K562 (cell line): ENCODE results near the gene UBXN11. TPM values are rescaled to one million over a fixed set of nuclear protein-coding genes. Genes with fewer than 3 reads are reported as not detected.

Experiments used
- ARID3A ChIP-seq: IDR thresholded peaks from 2 replicates; pipeline ENCODE4 v1.6.1; 2012; ENCODE audit warnings: low read depth, low read length, improper control_type of control experiment, borderline replicate concordance
- CBX2 ChIP-seq: fragments of 200-600 bp; sonication (generic); IDR thresholded peaks from one replicate; pipeline ENCODE4 v1.6.1; 2012; ENCODE audit warnings: mild to moderate bottlenecking, low read length, inconsistent platforms; ENCODE audit not compliant: insufficient read depth, poor library complexity, severe bottlenecking
- DPF2 ChIP-seq: fragments of 450-650 bp; IDR thresholded peaks from 2 replicates; pipeline ENCODE4 v1.6.1; 2016
- E2F1 ChIP-seq: sonication (generic); formaldehyde crosslinking; IDR thresholded peaks from 2 replicates; pipeline ENCODE4 v1.8.1; 2023; ENCODE audit warnings: mild to moderate bottlenecking, missing genetic modification reagents, moderate library complexity
- EP300 ChIP-seq: IDR thresholded peaks from 2 replicates; pipeline ENCODE4 v1.6.1; 2012; ENCODE audit warnings: low read length, improper control_type of control experiment
- MED1 ChIP-seq: sonication (generic); formaldehyde crosslinking; IDR thresholded peaks from 2 replicates; pipeline ENCODE4 v1.8.1; 2023; ENCODE audit warnings: missing genetic modification reagents, borderline replicate concordance
- MLX ChIP-seq, 2 experiments: fragments of 450-650 bp in 1 of 2; sonication (generic) in 1 of 2; formaldehyde crosslinking; conservative IDR thresholded peaks; 2 replicates each; pipeline versions ENCODE4 v1.4.0 to v1.8.1; 2020 to 2022; ENCODE audit warnings: mild to moderate bottlenecking in 1 of 2, missing genetic modification reagents in 1 of 2
- SLC30A9 ChIP-seq: fragments of 250-450 bp; sonication (Bioruptor Pico); IDR thresholded peaks from 2 replicates; pipeline ENCODE4 v1.8.0; 2022; ENCODE audit warnings: mild to moderate bottlenecking, moderate library complexity
- SRSF7 ChIP-seq: fragments of 200-400 bp; formaldehyde crosslinking; optimal IDR thresholded peaks from 2 replicates; pipeline ENCODE3; 2017; ENCODE audit warnings: mild to moderate bottlenecking, low read depth, low read length
- TBP ChIP-seq: optimal IDR thresholded peaks from 2 replicates; pipeline ENCODE3; 2011; ENCODE audit warnings: low read depth, low read length, improper control_type of control experiment
- THRB ChIP-seq: fragments of 450-650 bp; formaldehyde crosslinking; conservative IDR thresholded peaks from 2 replicates; pipeline ENCODE4 v1.4.0; 2022; ENCODE audit warnings: mild to moderate bottlenecking, missing genetic modification characterization
- TRIM25 ChIP-seq: fragments of 450-650 bp; IDR thresholded peaks from 2 replicates; pipeline ENCODE4 v1.7.0; 2016; ENCODE audit warnings: borderline replicate concordance
- ZNF23 ChIP-seq: fragments of 250-450 bp; sonication (Bioruptor Pico); IDR thresholded peaks from 2 replicates; pipeline ENCODE4 v1.4.0; 2020; ENCODE audit warnings: mild to moderate bottlenecking
- ZNF274 ChIP-seq: IDR thresholded peaks from 2 replicates; pipeline ENCODE4 v1.6.1; 2011; ENCODE audit warnings: low read depth, mild to moderate bottlenecking, low read length, moderate library complexity, borderline replicate concordance
- ZNF518B ChIP-seq: fragments of 250-450 bp; sonication (Bioruptor Pico); IDR thresholded peaks from 2 replicates; pipeline ENCODE4 v1.5.0; 2021; ENCODE audit warnings: mild to moderate bottlenecking, moderate library complexity
- polyA plus RNA-seq, 8 experiments: library from polyadenylated mRNA; depleted of rRNA in 4 of 8; stranded (reverse) in 5 of 8; unstranded in 3 of 8; fragments of >200 nt; fragmentation: Nextera tagmentation in 2 of 8; fragmentation: Illumina TruSeq in 1 of 8; extraction: Ambion mirVana in 2 of 8; extraction: Trizol in 1 of 8; gene quantifications; 2 replicates each; pipeline versions ENCODE4 v1.2.1 to v1.2.3, GENCODE V29; 2011 to 2014; ENCODE audit warnings: inconsistent platforms in 1 of 8, missing spikeins in 1 of 8
- total RNA-seq, 7 experiments: library from RNA; depleted of rRNA in 6 of 7; stranded (reverse); fragments of >200 nt in 6 of 7; fragmentation: Illumina TruSeq in 2 of 7; extraction: Trizol in 2 of 7; gene quantifications; 2 replicates each; pipeline versions ENCODE4 v1.2.1 to v1.2.3, GENCODE V29; 2011 to 2021; ENCODE audit warnings: low replicate concordance in 1 of 7

The UBXN11 gene
- total and polyA plus RNA-seq, 9 of the 15 experiments (the other 6 are each of a cell fraction or from before 2014, with no cell fraction given), result 0.48 to 34.3 (median 11.3) TPM

- no peak for TF ChIP-seq ZNF518B (CRISPR knock-in tag)
- TF ChIP-seq TBP, result no peak
- no peak for TF ChIP-seq MED1 (CRISPR knock-in tag)
- peak; percentile 91 for TF ChIP-seq EP300
- peak; percentile 8; the same call in 1 of the 2 replicates for TF ChIP-seq THRB
- TF ChIP-seq SLC30A9 (CRISPR knock-in tag), result no peak
- peak; percentile 87; the same call in 1 of the 2 replicates for TF ChIP-seq ARID3A
- TF ChIP-seq ZNF23 (CRISPR knock-in tag), result no peak
- no peak for TF ChIP-seq MLX (CRISPR knock-in tag; conservative IDR thresholded peaks at IDR 0.05)
- peak; percentile 99 for TF ChIP-seq DPF2
- TF ChIP-seq CBX2, result no peak
- no peak for TF ChIP-seq TRIM25
- no peak for TF ChIP-seq ZNF274
- TF ChIP-seq SRSF7, result no peak
- TF ChIP-seq E2F1, result peak; percentile 86
Observed at GRCh38 chr1:26284597-26285347, 21.7 kb downstream of the UBXN11 start (continued).
